ENCODE results near the gene HCLS1. TPM values are rescaled to one million over a fixed set of nuclear protein-coding genes. Genes with fewer than 3 reads are reported as not detected.

HCLS1 gene
- total RNA-seq, 1 donor from 2014 or later, result 35.4 TPM

DNA sequence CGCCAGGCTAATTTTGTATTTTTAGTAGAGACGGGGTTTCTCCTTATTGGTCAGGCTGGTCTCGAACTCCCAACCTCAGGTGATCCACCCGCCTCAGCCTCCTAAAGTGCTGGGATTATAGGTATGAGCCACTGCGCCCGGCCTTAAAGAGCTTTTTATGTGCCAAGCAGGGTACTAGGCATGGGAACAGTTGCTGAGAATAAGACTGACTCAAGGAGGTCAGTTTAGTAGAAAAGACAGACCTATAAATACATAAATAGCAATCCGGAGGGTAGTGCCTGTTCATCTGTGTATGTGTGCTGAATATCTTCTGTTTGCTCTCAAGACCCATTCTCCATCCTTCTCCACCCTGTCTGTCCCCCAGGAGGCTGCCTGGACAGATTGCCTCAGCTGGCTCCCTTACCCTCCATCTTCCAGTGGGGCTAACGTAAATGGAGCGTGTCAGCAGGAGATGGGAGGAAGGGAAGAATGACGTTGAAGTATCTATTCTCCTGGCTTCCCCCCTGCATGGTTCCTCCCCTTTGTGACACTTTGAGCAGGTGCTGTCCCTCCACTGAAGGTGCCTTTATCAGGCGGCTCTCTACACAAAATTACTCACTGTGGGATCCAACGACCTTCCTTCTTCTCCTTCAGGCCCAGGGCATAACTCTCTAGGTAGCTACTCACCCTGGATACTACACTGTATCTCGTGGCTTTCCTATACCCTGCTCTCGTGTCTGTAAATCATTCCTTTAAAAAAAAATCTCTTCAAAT lies 36.4 kb downstream of the HCLS1 start:
- intact Hi-C loops (cut with DNase I), result no loop called here
- Histone ChIP-seq H3K27me3 (no peaks in the 10 kb centered on the region), H3K36me3 (no peaks in the 10 kb centered on the region), H3K4me3 (no peak overlapping the region), H3K27ac (no peak overlapping the region), H3K4me1 (no peaks in the 10 kb centered on the region), H3K9me3 (no peaks in the 10 kb centered on the region)
- TF ChIP-seq POLR2A (IDR thresholded peaks at IDR 0.05) (no peak), POLR2AphosphoS5 (IDR thresholded peaks at IDR 0.05; ENCODE audit: insufficient read depth in 1 of 2, low read depth in 1 of 2) (no peak)
- TF ChIP-seq, protein P1, sequence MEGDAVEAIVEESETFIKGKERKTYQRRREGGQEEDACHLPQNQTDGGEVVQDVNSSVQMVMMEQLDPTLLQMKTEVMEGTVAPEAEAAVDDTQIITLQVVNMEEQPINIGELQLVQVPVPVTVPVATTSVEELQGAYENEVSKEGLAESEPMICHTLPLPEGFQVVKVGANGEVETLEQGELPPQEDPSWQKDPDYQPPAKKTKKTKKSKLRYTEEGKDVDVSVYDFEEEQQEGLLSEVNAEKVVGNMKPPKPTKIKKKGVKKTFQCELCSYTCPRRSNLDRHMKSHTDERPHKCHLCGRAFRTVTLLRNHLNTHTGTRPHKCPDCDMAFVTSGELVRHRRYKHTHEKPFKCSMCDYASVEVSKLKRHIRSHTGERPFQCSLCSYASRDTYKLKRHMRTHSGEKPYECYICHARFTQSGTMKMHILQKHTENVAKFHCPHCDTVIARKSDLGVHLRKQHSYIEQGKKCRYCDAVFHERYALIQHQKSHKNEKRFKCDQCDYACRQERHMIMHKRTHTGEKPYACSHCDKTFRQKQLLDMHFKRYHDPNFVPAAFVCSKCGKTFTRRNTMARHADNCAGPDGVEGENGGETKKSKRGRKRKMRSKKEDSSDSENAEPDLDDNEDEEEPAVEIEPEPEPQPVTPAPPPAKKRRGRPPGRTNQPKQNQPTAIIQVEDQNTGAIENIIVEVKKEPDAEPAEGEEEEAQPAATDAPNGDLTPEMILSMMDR (IDR thresholded peaks at IDR 0.05), result no peak
- no peak for DNase-seq (ENCODE audit: extremely low spot score in 2 of 2)

DNA sequence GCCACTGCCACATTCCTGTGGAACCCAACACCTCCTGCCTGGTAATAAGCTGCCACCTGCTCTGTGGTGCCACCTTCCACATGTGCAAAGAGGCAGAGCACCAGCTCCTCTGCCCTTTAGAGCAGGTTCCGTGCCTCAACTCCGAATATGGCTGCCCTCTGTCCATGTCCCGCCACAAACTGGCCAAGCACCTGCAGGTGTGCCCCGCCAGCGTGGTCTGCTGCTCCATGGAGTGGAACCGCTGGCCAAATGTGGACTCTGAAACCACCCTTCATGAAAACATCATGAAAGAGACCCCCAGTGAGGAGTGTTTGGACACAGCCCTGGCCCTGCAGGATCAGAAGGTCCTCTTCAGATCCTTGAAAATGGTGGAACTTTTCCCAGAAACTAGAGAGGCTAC lies 39.2 kb downstream of the HCLS1 start:
- no peak overlapping the region for H3K27ac ChIP-seq
- no peaks in the 10 kb centered on the region for H3K9me3 ChIP-seq
- H3K4me3 ChIP-seq, result no peak overlapping the region
- no peak for TF ChIP-seq POLR2AphosphoS5 (IDR thresholded peaks at IDR 0.05; ENCODE audit: insufficient read depth in 1 of 2, low read depth in 1 of 2)
- TF ChIP-seq, protein P1 (IDR thresholded peaks at IDR 0.05), result no peak
- TF ChIP-seq POLR2A (IDR thresholded peaks at IDR 0.05), result no peak
- H3K36me3 ChIP-seq, result no peaks in the 10 kb centered on the region
- intact Hi-C loops (cut with DNase I), result no loop called here
- no peaks in the 10 kb centered on the region for H3K27me3 ChIP-seq
- DNase-seq (ENCODE audit: extremely low spot score in 2 of 2), result no peak
- no peaks in the 10 kb centered on the region for H3K4me1 ChIP-seq

DNA sequence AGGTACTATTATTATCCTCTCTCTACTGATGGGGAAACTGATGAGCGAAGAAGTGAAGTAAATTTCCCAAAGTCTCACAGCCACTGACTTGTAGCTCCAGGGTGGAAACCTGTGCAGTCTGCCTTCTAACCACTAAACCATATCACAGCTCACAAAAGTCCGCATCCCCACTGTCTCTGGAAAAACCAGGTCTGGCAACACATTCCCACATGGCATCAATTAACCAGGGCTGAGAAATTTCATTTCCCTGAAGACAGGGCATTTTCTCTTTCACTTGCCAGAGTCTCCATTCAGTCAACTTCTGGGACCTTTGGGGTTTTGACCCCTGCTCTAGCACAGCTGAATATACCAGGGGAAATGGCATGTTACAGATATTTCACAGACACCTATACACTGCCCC lies 41.0 kb downstream of the HCLS1 start:
- H3K27ac ChIP-seq, result no peak overlapping the region
- H3K4me3 ChIP-seq, result no peak overlapping the region
- no peaks in the 10 kb centered on the region for H3K27me3 ChIP-seq
- H3K9me3 ChIP-seq, result no peaks in the 10 kb centered on the region
- intact Hi-C loops (cut with DNase I), result no loop called here
- no peaks in the 10 kb centered on the region for H3K36me3 ChIP-seq
- no peaks in the 10 kb centered on the region for H3K4me1 ChIP-seq
- TF ChIP-seq POLR2A (IDR thresholded peaks at IDR 0.05) (no peak), POLR2AphosphoS5 (IDR thresholded peaks at IDR 0.05; ENCODE audit: insufficient read depth in 1 of 2, low read depth in 1 of 2) (no peak)
- TF ChIP-seq, protein P1 (IDR thresholded peaks at IDR 0.05), result no peak
- no peak for DNase-seq (ENCODE audit: extremely low spot score in 2 of 2)

DNA sequence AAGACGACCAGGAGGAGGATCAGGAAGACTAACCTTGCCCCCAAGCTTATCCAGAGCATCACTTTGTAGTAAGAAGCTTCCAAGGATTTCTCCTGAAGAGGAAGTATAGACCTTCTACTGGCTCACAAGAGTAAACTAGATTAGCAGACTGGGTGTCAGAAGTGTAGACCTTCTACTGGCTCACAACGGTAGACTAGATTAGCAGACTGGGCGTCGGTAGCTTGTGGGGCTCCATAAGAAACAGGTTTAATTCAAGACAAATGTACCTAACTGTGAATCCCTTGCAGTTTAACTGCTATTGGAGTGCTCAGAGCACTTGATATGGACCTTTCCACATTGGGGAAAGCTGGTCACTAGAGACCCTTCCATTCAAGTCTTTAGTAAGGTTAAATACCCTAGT lies 54.6 kb downstream of the HCLS1 start:
- no peak overlapping the region for H3K27ac ChIP-seq
- no peaks in the 10 kb centered on the region for H3K36me3 ChIP-seq
- TF ChIP-seq POLR2AphosphoS5 (IDR thresholded peaks at IDR 0.05; ENCODE audit: insufficient read depth in 1 of 2, low read depth in 1 of 2), result no peak
- TF ChIP-seq, protein P1 (IDR thresholded peaks at IDR 0.05), result no peak
- no peak for TF ChIP-seq POLR2A (IDR thresholded peaks at IDR 0.05)
- no peak overlapping the region for H3K4me3 ChIP-seq
- no peak for DNase-seq (ENCODE audit: extremely low spot score in 2 of 2)
- H3K4me1 ChIP-seq, result no peaks in the 10 kb centered on the region
- intact Hi-C loops (cut with DNase I), result no loop called here
- no peaks in the 10 kb centered on the region for H3K27me3 ChIP-seq
- no peaks in the 10 kb centered on the region for H3K9me3 ChIP-seq

DNA sequence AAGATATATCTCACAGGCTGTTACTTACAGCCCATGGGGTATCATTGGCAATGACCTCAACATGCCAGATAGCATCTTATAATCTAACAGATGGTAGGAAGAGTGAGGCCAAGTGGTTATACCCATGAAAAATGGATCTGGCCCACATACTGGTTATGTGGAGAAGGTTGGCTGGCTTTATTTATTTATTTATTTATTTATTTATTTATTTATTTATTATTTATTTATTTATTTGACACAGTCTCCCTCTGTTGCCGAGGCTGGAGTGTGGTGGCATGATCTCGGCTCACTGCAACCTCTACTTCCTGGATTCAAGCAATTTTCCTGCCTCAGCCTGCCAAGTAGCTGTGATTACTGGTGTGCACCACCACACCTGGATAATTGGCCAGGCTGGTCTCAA lies 55.9 kb downstream of the HCLS1 start:
- DNase-seq (ENCODE audit: extremely low spot score in 2 of 2), result no peak
- no peaks in the 10 kb centered on the region for H3K4me1 ChIP-seq
- H3K27me3 ChIP-seq, result no peaks in the 10 kb centered on the region
- H3K36me3 ChIP-seq, result no peaks in the 10 kb centered on the region
- TF ChIP-seq POLR2AphosphoS5 (IDR thresholded peaks at IDR 0.05; ENCODE audit: insufficient read depth in 1 of 2, low read depth in 1 of 2), result no peak
- TF ChIP-seq POLR2A (IDR thresholded peaks at IDR 0.05), result no peak
- TF ChIP-seq, protein P1 (IDR thresholded peaks at IDR 0.05), result no peak
- intact Hi-C loops (cut with DNase I), result no loop called here
- H3K4me3 ChIP-seq, result no peak overlapping the region
- H3K27ac ChIP-seq, result no peak overlapping the region
- no peaks in the 10 kb centered on the region for H3K9me3 ChIP-seq
